Stimulated activated CD8-positive, alpha-beta memory T cell treated with anti-CD3 and anti-CD28 coated beads, Interleukin-15, amount 100 ng/mL, for 1 hour (primary cell): ENCODE data around the gene AGBL1.
"Not testable (repeated sequence)": the region's sequence is repeated elsewhere in the genome, so short reads cannot be mapped to it uniquely, and the experiment has no call there.

Experiments used
- DNase-seq: peaks from one replicate; pipeline ENCODE4 v3.0.0-alpha.2; 2020; ENCODE audit warnings: low read depth

AGBL1 gene

GRCh38 chr15:86872782-86873181, 793.1 kb downstream of the AGBL1 start:
- no peak for DNase-seq

- DNase-seq, result no peak
Measured at GRCh38 chr15:86875067-86875466, 795.4 kb downstream of the AGBL1 start.

- DNase-seq, result no peak
Measured at GRCh38 chr15:86876387-86876944, 796.8 kb downstream of the AGBL1 start.

- no peak for DNase-seq
Measured at GRCh38 chr15:86877171-86877631, 797.5 kb downstream of the AGBL1 start.

GRCh38 chr15:86878844-86879243, 799.2 kb downstream of the AGBL1 start:
- DNase-seq, result not testable (repeated sequence)

DNA sequence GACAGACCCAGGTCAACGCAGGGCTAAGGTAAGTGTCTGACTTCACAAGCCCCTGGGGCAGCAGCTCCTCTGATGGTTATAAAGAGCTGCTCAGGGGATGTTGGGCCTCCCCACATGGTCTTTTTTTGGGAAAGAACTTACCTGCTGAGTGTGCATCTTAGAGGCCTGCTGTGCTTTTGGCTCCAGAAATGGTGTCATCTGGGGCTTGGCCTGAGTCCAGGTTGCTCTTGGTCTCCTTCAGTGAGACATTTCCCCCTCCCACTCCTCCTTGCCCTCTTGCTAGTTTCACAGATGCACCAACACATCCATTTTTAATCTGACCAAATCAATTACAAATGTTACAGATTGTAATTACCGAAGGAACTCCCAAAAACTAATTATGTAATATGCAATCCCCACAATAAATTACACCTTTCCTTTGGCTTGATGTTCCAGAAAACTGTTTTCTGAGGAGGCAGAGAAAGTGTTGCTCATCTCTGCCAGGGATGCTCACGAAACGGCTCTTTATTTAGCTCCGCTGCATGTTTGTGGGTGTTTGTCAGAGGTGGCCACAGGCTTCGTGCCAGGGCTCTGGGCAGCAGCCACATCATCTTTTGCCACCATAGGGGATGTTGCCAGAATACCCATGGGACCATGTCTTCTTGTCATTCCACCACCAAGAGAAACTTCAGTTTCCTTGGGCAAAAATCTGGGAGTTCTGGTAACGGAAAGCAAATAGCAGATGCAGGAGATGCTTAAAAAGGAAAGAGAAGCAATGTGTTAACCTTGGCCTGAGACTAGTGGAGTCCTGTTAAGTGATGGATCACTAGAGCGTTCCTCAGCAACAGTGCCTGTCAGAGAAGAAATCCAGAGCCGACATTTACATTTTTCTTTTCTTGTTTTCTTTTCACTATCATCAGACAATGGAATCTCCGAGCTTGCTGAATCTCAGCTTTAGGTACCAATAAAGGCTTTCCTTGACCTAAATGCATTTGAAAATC, 799.9 kb downstream of the AGBL1 start:
- no peak for DNase-seq

GRCh38 chr15:86885616-86886015, 805.9 kb downstream of the AGBL1 start:
- no peak for DNase-seq

DNA sequence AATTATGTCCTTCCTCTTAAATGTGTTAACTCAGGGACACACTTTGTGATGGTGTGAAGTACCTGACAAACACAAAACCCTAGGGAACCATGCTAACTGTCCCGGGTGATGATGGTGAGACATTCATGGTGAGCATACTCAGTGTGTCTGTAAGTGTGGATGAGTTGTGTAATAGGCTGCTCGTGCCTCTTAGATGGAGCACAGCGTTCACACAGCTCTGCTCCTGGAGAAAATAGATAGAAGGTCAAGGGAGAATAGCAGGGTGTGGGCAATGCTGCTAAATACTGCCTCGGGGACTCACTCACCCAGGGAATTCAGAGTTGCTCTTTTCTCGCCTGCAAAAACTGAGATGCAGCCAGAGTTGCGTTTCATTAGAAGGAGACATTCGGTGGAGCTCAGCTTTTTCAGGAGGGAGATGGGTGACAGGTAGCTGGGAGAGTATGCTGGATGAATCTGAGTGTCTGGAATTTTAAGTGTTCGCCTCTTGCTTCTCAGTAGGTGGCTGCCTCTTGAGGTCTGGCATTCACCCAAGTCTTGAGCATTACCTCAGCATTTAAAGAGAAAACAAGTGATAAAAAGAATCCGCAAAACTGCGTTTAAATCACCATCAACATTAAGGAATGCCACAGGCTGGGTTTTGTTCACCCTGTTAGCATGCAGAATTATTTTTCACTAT, 813.2 kb downstream of the AGBL1 start:
- no peak for DNase-seq

- DNase-seq, result no peak
Measured at GRCh38 chr15:86894269-86894668, 814.6 kb downstream of the AGBL1 start.

DNA sequence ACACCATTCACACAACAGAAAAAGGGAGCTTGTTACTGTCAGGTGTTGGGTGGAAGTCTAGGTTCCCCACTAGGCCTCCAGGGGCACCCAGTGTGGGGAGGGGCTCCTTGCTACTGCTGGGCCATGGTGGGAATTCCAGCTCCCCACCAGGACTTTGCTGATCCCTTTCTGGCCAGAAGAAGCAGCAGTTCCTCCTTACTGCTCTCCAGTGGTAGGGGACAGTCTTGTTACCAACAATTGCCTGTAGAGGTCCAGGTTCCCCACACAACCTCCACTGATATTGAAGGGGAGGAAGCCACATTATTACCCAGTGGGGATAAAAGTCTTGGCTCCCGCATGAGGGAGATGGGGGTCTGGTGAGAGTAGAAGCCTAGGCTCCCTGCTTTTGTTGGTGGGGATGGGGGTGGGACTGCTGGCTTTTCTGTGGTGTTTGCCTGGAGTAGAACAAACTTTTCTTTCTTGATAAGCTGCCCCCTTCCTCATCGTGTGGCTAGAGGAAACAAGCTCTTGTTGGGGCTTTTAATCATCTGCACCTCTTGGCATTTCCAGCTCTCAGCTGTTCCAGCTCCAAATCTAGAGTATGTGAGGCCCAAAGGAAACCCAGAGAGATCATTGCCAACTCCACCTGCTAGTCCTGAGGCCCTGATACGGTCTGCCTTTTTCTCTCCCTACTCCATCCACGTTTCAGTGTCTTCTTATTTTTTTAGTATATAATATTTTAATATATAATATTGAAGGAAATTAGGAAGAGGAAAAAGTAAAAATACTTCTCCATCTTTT, 824.2 kb downstream of the AGBL1 start:
- no peak for DNase-seq

DNA sequence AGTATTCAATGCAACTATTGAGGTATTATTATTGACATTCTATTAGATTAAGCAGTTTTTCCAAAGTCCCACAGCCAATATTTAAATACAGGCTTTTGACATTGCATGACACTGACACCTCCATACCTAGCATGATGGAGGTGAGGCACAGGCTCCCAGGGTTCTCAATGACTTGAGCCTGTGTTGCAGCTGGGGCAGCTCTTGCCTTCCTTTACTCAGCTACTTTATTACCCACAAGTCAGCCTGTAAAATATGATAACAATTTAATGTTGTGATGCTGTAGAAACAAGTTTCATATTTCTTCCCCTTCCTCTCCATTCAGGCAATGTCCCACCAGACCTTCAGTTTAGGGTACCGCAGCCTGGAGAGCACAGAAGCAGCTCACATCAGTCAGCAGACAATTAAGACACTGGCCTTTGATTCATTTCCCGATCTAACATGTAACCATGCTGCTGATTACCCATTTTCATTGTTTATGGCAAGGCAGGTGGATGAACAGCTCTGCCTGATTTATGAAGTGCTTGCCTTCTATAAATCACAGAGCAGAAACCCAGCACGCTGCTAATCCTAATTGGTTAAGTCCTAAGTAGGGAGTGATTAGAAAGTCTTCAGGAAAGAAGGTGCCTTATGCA, 826.1 kb downstream of the AGBL1 start:
- no peak for DNase-seq

DNA sequence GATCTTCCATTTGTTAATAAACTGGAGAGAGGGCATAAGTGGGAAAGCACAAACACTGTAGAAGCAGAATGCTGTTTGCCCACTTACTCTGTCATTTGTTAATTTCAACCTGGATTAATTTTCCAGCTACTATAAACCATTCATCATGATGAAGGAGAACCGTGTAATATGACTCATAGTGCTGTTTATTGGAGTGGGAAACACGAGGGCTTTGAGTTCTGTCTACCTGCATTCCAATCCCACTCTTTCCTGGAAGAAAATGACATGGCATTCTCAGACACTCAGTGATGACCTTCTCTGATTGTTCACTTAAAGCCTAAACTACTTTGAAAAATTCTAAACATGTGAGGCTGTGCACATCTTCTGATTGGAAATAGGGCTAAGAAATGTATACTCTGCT, 826.7 kb downstream of the AGBL1 start:
- no peak for DNase-seq

DNA sequence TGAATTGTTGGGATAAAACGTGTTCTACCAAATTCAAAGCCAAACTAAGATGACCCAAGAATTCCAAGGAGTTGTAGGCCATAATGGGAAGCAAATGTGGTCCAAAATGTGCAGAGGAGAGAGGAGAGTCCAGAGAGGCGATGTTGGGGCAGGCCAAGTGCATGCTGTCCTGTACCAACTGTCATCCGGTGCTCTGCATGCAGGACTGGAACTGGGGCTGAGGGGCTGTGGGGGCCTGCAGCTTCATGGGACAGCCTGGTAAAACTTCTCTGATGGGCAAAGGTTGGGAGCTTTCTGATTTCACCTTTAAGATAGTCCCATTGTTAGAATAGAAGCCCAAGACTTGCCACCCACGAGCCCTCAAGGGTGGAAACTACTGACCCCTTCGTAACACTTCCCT, 831.4 kb downstream of the AGBL1 start:
- DNase-seq, result no peak

DNA sequence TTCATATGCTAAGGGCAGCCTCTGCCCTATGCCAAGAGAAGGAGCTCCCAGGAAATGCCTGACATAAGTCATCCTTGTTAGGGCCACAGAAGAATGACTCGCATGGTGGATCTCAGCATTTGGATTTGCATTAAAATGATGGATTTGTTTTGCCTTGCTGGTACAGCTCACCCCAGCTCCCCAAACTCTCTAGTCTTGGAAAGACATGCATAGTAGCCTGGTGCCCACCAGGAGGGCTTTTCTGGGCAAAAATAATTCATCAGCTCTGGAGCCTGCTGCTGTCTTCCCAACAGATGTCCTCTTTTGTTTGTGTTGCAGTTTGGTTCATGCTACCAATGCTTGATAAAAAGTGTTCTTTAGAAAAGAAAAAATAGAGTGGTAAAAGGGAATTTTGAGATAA, 833.0 kb downstream of the AGBL1 start:
- DNase-seq, result no peak

DNA sequence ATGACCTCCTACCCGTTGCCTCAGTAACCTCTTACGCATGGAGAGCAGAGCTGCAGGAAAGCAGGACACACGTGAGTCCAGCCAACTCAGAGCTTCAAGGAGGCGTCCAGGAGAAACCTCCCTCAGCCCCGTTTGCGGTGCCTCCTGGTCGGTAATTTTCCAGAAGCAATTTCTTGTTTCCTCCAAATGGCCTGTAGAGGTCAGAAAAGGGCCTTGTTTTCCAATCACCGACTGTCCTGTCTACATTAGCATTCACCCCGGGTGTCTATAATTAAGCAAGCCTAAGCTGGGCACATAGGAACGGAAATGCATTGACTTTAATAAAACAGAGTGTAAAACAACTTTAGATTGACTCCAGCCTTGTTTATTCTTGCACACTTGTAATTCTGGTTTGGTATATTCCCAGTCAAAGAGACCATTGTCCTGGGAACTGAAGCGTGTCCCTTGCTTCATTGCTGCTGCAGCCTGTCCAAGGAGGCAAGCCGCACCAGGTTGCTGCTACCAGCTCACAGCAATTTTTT, 836.2 kb downstream of the AGBL1 start:
- DNase-seq, result no peak

GRCh38 chr15:86916671-86917360, 837.1 kb downstream of the AGBL1 start:
- DNase-seq, result no peak

DNA sequence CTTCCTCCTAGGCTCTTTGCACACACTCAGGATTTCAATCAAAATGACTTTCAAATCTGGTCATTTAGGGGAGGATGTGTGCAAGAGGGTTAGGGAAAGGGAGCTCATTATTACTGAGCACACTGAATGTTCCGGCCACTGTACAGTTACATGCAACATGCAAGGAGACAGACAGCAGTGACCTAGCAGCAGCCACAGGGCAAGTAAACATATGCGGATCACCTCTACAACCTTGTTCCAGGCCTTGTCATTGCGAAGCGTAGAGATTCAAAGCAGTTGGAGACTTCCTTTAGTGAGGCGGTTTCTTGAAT, 837.6 kb downstream of the AGBL1 start:
- no peak for DNase-seq

GRCh38 chr15:86919581-86919980, 839.9 kb downstream of the AGBL1 start:
- DNase-seq, result no peak

DNA sequence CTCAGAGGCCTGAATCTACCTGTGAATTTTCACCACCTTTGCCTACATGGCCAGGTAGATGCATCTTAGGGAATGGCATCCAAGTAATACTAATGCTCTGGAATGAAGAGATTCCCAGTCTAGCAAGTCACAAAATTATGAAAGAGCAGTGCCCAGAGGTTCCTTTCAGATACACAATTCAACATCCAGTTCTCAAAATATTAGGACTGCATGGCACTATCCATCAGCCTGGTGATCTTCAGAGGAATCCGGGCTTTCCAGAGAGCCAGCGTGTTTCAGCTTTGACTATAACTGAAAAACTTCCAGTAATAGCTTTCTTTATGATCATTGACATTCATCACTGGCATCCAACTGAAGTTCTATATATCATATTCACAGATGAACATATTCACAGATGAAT, 849.8 kb downstream of the AGBL1 start:
- no peak for DNase-seq

DNA sequence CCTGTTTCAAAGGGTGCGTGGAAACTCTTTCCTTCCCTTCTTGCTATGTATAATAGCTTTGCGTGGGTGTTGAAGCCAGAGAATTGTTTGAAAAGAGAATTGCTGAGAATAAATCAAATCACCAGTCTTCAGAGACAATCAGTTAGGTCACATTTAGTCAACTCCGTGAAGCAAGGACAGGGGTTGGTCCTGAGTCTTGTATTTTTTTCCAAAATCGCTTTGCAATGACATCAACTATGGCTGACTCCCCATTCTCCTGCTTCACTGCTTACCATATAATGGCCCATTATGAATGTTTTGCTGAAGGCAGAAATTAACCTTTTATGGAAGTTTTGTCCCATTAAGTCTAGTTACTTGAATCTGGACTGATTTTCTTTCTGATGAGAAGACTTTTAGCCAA, 852.8 kb downstream of the AGBL1 start:
- DNase-seq, result no peak

- DNase-seq, result no peak
Measured at GRCh38 chr15:86935841-86936240, 856.2 kb downstream of the AGBL1 start.
